Activated B cell treated with CpG ODN at 0.5 μM for 24 hours (primary cell): ENCODE data around the gene COIL. TPM values are rescaled to one million over a fixed set of nuclear protein-coding genes. Genes with fewer than 3 reads are reported as not detected.

Experiments used
- ATAC-seq: fragments of 200-7000 bp; cut with Tn5 transposase; one replicate; pipeline ENCODE4 v1.10.0; 2021; ENCODE audit warnings: low read depth, mild to moderate bottlenecking, moderate library complexity
- CTCF ChIA-PET: fragments of 350-600 bp; sonication (Branson Sonifier 250); formaldehyde crosslinking; loops from one replicate; lab custom pipeline; 2021; ENCODE audit warnings: antibody characterized with exemption; lab: Charles Lee
- POLR2A ChIA-PET: fragments of 350-600 bp; sonication (Branson Sonifier 250); formaldehyde crosslinking; loops from one replicate; lab custom pipeline; 2021; ENCODE audit warnings: antibody characterized with exemption; lab: Charles Lee
- DNase-seq: peaks from one replicate; pipeline ENCODE4 v3.0.0; 2022
- H3K27ac Mint-ChIP-seq: one replicate; pipeline ENCODE4 v1.8.0; 2020; ENCODE audit warnings: mixed read lengths
- H3K27me3 Mint-ChIP-seq: one replicate; pipeline ENCODE4 v1.8.0; 2021; ENCODE audit warnings: mixed read lengths
- H3K36me3 Mint-ChIP-seq: one replicate; pipeline ENCODE4 v1.8.0; 2021; ENCODE audit warnings: low read depth, mixed read lengths
- H3K4me1 Mint-ChIP-seq: one replicate; pipeline ENCODE4 v1.8.0; 2021; ENCODE audit warnings: mixed read lengths
- H3K4me3 Mint-ChIP-seq: one replicate; pipeline ENCODE4 v1.8.0; 2020; ENCODE audit warnings: mild to moderate bottlenecking, mixed read lengths
- H3K9me3 Mint-ChIP-seq: one replicate; pipeline ENCODE4 v1.8.0; 2020; ENCODE audit warnings: mixed read lengths
- CTCF ChIP-seq: fragments of 200-600 bp; IDR thresholded peaks from one replicate; pipeline ENCODE4 v1.8.0; 2022; ENCODE audit warnings: antibody characterized with exemption, mild to moderate bottlenecking
- intact Hi-C: fragments of 100-400 bp; cut with micrococcal nuclease; formaldehyde crosslinking; loops from one replicate; pipeline ENCODE4 v1.15.1; 2024
- total RNA-seq: library from RNA; stranded (reverse); gene quantifications from 2 replicates; pipeline ENCODE4 v1.2.3, GENCODE V29; 2022

The COIL gene
- total RNA-seq, 1 donor from 2014 or later, result 21.9 TPM

- ChIA-PET CTCF (interaction anchor here (2.3 kb wide), 1 partner anchor 116 kb away, joined by 11 read pairs; no protein-coding TSS in a partner anchor), POLR2A (interaction anchor here (1.2 kb wide), 1 partner anchor 27 kb away, joined by 3 read pairs; no protein-coding TSS in a partner anchor)
- H3K36me3 Mint-ChIP-seq, result peaks cover 65% of the 10 kb centered on the region
- H3K27ac Mint-ChIP-seq, result no peak overlapping the region
- DNase-seq, result no peak
- H3K9me3 Mint-ChIP-seq, result peaks cover 5% of the 10 kb centered on the region
- peaks cover 3% of the 10 kb centered on the region for H3K4me1 Mint-ChIP-seq
- no peak overlapping the region for H3K4me3 Mint-ChIP-seq
- no peak for TF ChIP-seq CTCF
- H3K27me3 Mint-ChIP-seq, result no peaks in the 10 kb centered on the region
- intact Hi-C loops, result no loop called here
- ATAC-seq, result no peak
These were observed 25.4 kb downstream of the COIL start for GRCh38 chr17:56935461-56935860.

GRCh38 chr17:56934280-56934679, 26.6 kb downstream of the COIL start:
- intact Hi-C loops, result no loop called here
- Mint-ChIP-seq H3K36me3 (peaks cover 58% of the 10 kb centered on the region), H3K27me3 (no peaks in the 10 kb centered on the region), H3K4me3 (no peak overlapping the region), H3K27ac (no peak overlapping the region), H3K9me3 (peaks cover 5% of the 10 kb centered on the region), H3K4me1 (no peaks in the 10 kb centered on the region)
- POLR2A ChIA-PET, result no interaction called here
- no peak for DNase-seq
- CTCF ChIA-PET, result no interaction called here
- no peak for TF ChIP-seq CTCF
- no peak for ATAC-seq

GRCh38 chr17:56933868-56934267, 27.0 kb downstream of the COIL start:
- TF ChIP-seq CTCF, result no peak
- CTCF ChIA-PET, result no interaction called here
- intact Hi-C loops, result no loop called here

GRCh38 chr17:56933151-56933745, 27.6 kb downstream of the COIL start:
- POLR2A ChIA-PET, result no interaction called here

More at GRCh38 chr17:56933868-56934267, 27.0 kb downstream of the COIL start:
- H3K9me3 Mint-ChIP-seq, result peaks cover 5% of the 10 kb centered on the region
- POLR2A ChIA-PET, result no interaction called here
- H3K4me1 Mint-ChIP-seq, result no peaks in the 10 kb centered on the region
- H3K4me3 Mint-ChIP-seq, result no peak overlapping the region
- peaks cover 55% of the 10 kb centered on the region for H3K36me3 Mint-ChIP-seq
- no peak for DNase-seq
- H3K27me3 Mint-ChIP-seq, result no peaks in the 10 kb centered on the region
- no peak for ATAC-seq
- H3K27ac Mint-ChIP-seq, result no peak overlapping the region

More at GRCh38 chr17:56933151-56933745, 27.6 kb downstream of the COIL start:
- TF ChIP-seq CTCF, result no peak
- H3K36me3 Mint-ChIP-seq, result peaks cover 49% of the 10 kb centered on the region
- intact Hi-C loops, result no loop called here
- DNase-seq (no peak), ATAC-seq (no peak)
- H3K4me3 Mint-ChIP-seq, result no peak overlapping the region
- no peaks in the 10 kb centered on the region for H3K4me1 Mint-ChIP-seq
- peaks cover 5% of the 10 kb centered on the region for H3K9me3 Mint-ChIP-seq
- H3K27ac Mint-ChIP-seq, result no peak overlapping the region
- no peaks in the 10 kb centered on the region for H3K27me3 Mint-ChIP-seq
- CTCF ChIA-PET, result no interaction called here
